ENCODE data around the gene LDLRAD4. TPM values are rescaled to one million over a fixed set of nuclear protein-coding genes. Genes with fewer than 3 reads are reported as not detected.

Gene LDLRAD4
- polyA plus RNA-seq, 4 donors: 10.5 to 11.6 (median 11.5) TPM

DNA sequence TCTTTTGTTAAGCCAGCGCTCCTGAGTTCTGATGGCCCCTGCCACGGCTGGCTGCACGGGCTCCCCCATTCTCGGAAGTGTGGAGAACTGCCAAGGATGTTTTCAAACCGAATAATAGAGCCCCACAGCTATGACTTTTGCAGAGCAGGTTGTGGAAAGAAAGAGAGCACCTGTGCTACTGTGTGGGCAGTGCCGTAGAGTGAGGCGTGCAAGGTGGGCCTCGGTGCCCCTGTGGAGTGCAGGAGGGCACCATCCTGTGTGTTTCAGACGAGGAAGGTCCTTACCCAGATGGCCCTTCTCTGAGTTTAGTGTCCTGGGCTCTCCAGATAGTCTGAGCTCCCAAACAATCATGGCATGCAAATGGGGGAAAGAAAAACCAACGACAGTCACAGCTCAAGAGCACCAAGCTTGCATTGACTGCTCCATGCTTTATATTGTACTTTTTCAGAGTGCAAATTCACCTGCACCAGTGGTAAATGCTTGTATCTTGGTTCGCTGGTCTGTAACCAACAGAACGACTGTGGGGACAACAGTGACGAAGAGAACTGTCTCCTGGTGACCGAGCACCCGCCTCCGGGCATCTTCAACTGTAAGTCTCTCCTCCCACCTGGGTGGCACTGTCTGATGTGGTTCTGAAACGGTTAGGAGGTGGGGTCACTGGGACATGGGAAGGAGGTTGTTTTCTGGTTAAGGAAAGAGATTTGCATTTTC, 219.4 kb downstream of the LDLRAD4 start:
- no peak for DNase-seq (ENCODE audit: low read depth in 4 of 4, low spot score in 3 of 4)

DNA sequence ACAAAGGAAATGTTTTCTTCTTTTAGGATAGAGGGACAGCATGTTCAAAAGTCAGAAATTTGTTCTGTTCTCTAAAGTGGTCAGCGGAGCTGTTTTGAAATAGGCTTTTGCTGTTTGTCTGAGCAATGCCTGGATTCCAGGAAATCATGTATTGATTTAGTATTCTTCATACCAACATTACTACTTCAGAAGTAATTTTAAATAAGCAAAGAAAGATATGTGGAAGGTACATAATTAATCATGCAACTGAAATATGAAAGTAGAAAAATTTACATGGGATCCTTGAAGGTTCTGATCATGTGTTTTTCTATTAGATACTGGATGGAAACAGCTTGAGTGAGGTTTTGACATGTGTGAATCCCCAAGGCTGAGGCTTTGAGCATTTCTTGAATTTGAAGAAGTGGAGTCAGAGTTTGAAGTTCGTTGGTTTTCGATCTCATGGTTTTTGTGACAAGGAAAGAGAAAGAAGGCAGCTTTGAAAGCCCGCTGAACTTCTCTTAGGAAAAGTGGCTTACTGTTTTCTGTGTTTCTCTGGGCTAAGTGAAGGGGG, 220.0 kb downstream of the LDLRAD4 start:
- DNase-seq (ENCODE audit: low read depth in 4 of 4, low spot score in 3 of 4): no peak

GRCh38 chr18:13439461-13439860, 220.9 kb downstream of the LDLRAD4 start:
- no peak for DNase-seq (ENCODE audit: low read depth in 4 of 4, low spot score in 3 of 4)

DNA sequence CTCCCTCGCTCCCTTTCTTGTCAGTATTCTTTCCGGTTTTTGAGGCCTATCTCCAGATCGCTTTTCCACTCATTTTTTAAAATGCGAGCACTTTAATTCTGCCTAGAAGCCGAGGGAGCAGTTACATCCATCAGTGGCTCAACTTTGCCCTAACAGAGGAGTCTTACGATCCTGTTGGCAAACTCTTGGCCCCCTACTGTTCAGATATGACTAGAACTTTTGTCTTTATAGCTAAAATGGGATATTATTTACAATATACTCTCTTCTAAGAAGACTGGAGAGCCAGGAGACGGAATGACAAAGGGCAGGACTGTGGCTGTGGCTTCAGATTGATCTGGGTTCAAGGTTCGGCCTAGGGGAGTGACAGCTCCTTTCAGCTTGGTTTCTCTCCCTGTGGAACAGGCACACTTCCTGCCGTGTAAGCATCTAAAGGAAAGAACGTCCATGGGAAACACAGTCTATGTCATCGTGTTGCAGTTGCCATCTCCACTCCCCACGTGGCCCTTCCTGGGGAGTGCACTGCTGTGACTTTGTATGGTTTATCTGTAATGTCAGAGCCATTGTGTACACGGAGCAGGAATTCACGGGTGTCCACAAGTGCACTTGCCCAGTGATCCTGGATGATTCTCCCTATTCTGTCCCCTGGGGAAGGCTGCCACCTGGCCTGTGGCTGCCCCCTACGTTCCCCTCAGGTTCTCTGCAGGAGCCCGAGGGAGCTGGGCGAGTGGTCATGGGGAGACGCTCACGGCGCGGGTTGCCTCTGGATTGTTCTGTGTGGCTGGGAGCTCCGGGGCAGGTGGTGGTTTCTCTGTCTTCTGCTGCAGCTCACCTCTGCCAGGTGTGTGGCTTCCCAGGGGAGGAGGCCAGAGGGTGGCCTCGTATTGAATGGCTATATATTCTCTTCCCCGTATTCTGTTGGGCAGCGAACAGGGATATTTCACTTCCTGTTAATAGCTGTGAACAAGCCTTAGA, 222.0 kb downstream of the LDLRAD4 start:
- DNase-seq (ENCODE audit: low read depth in 4 of 4, low spot score in 3 of 4): no peak

GRCh38 chr18:13441736-13442135, 223.2 kb downstream of the LDLRAD4 start:
- DNase-seq (ENCODE audit: low read depth in 4 of 4, low spot score in 3 of 4): no peak

DNA sequence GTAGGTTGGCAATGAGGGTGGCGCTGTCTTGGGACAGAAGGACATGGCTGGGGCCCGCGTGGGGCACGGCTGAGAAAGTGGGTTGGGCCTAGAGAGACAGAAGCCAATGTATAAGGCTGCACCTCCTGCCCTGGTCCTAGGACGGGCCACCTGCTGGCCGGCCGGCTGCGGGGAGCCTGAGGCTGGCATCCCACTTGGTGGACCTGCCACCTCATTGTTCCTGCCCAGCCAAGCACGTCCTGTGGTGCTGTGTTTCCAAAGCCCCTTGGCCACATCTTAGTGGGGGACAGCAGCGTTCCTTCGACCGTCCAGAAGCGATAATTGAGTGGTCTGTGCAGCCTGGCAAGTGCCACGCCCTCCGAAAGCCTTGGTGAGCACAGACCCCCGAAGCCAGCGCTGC, 223.9 kb downstream of the LDLRAD4 start:
- no peak for DNase-seq (ENCODE audit: low read depth in 4 of 4, low spot score in 3 of 4)

GRCh38 chr18:13443552-13443951, 225.0 kb downstream of the LDLRAD4 start:
- DNase-seq (ENCODE audit: low read depth in 4 of 4, low spot score in 3 of 4): no peak

DNA sequence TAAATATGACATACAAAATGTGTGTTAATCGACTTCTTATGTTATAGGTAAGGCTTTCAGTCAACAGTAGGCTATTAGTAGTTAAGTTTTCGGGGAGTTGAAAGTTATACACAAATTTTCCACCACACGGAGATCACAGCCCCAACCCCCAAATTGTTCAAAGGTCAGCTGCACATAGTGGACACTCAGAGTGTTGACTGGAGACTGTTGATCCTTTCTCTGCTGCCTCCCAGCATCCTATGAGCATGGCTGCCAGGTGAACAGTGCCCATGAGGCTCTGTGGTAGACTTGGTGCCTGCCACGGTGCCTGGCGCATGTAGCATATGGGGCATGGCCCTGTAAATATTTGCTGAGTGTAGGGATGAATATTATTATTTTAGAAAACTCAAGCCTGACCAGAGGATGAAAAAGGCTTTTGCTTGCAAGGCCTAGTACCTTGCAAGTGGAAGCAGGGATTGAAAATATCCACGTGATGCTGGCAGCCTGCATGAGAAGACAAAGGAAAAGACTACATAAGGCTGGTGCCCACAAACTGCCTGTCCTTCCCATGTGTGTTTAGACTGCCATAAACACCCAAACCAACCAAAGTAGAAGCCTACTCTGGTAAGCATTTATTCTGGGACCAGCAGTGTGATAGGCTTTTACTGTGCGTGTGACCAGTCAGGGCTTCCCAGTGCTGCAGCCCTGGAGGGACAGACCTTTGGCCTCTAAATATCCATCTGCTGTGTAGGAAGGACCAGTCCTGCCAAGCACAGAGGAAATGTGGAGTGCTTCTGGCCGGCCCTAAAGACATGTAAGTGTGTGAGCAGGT, 226.1 kb downstream of the LDLRAD4 start:
- DNase-seq (ENCODE audit: low read depth in 4 of 4, low spot score in 3 of 4): no peak

GRCh38 chr18:13445241-13445897, 226.8 kb downstream of the LDLRAD4 start:
- DNase-seq (ENCODE audit: low read depth in 4 of 4, low spot score in 3 of 4): no peak

DNA sequence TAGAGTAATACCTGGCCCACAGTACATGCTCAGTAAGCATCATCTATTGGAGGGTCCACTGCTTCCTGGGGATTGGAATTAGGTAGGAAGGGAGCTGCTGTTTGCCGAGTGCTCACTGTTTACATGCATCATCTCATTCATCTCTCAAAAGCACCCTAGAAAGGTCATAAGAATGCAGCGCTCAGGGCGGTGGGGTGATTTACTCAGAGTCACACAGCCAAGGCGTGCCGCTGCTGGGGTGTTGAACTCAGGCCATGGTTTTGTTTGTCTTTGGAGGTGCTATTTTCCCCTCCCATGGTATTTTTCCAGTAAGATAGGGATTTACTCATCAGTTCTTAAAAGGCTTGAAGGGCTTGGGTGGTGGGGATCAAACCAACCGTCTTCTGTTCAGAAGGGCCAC, 227.5 kb downstream of the LDLRAD4 start:
- DNase-seq (ENCODE audit: low read depth in 4 of 4, low spot score in 3 of 4): no peak

- peak in 1 of 4 donors; percentile 14 for DNase-seq (ENCODE audit: low read depth in 4 of 4, low spot score in 3 of 4)
Measured at GRCh38 chr18:13446610-13447461, 228.3 kb downstream of the LDLRAD4 start.

- DNase-seq (ENCODE audit: low read depth in 4 of 4, low spot score in 3 of 4): peak in 3 of 4 donors; percentile 28 to 52 (median 44)
Measured at GRCh38 chr18:13447621-13448334, 229.2 kb downstream of the LDLRAD4 start.

DNA sequence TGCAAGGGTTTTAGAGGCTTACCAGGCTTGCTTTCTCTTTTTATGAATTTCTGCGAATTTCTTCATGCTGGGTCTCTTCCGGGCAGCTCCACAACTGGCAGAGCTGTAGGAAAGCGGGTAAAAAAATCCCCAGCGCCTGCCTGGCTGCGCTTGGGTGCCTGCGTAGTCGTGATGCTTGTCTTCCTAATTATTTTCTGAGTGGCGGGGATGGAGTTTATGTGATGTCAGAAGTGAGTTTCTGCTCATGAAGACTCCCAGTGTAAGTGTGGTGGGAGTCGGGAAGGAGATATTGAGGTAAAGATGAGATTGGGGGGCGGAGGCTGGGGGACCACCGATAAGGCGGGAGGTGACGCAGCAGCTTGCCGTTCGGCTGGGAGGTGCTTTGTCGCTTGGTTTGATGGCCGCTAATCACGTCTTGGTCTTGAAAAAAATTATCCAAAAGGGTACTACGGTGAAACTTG, 229.8 kb downstream of the LDLRAD4 start:
- no peak for DNase-seq (ENCODE audit: low read depth in 4 of 4, low spot score in 3 of 4)

GRCh38 chr18:13449651-13450050, 231.1 kb downstream of the LDLRAD4 start:
- no peak for DNase-seq (ENCODE audit: low read depth in 4 of 4, low spot score in 3 of 4)

- DNase-seq (ENCODE audit: low read depth in 4 of 4, low spot score in 3 of 4): no peak
Measured at GRCh38 chr18:13450289-13451212, 232.0 kb downstream of the LDLRAD4 start.

DNA sequence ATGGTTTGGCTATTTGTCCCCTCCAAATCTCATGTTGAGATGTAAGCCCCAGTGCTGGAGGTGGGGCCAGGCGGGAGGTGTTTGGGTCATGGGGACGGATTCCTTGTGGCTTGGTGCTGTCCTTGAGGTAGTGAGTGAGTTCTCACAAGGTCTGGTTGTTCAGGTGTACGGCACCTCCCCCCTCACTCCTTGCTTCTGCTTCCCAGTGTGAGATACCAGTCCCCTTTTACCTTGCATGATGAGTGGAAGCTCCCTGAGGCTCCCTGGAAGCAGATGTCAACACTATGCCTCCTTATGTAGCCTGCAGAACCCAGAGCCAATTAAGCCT, 232.6 kb downstream of the LDLRAD4 start:
- no peak for DNase-seq (ENCODE audit: low read depth in 4 of 4, low spot score in 3 of 4)

DNA sequence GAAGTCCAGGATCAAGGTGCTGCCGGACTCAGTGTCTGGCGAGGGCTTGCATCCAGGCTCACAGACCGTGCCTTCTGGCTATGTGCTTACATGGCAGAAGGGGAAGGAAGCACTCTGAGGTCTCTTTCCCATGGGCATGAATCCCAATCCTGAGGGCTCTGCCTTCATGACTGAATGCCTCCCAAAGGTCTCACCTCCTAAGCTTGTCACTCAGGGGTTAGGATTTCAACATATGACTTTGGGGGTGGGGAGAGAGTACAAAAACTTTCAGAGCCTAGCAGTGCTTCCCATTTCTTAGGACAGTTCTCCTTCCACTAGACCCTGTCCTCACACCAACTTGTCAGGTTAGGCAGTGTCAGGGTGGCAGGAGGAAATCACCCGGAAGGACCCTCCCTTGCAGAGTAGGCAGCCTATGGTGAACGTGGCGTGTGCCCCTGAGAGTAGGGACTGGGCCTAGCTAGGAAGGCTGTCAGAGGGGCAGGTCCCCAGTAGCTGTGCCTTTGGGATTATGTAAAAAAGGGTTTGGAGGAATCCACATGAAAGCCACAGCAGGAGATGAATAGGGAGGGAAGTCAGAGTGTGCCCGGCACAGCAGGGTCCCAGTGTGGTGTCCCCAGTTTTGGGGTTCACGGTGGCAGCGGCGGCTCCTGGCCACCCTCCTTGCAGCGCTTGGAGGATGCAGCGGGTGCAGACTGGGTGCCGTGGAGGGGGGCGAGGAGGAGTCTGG, 233.3 kb downstream of the LDLRAD4 start:
- no peak for DNase-seq (ENCODE audit: low read depth in 4 of 4, low spot score in 3 of 4)

All from right renal pelvis (tissue), 4 donors.